ENCODE results near the gene ADAMTS17.
A peak's percentile ranks its signal among the peaks of the same experiment; 100 is the strongest.
"Not testable (repeated sequence)": the region's sequence is repeated elsewhere in the genome, so short reads cannot be mapped to it uniquely, and the experiment has no call there.

ADAMTS17 gene

DNA sequence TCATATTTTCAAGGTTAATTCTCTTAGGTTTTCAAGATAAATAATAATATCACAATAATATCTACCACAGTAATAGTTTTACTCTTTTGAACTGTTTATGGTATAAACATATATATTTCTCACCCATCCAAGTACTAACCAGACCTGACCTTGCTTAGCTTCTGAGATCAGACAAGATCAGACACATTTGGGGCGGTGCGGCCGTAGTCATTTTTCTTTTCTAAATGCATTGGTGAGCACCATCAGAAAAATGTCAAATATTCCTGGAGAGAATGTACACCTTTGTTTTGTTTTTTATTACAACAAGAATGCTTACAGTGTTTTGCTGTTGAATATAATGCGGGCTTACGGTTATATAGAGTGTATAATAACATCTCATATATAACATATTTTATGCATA, 267.8 kb downstream of the ADAMTS17 start:
- ChIA-PET POLR2A (no interaction called here), CTCF (no interaction called here)
- TF ChIP-seq, protein P1, sequence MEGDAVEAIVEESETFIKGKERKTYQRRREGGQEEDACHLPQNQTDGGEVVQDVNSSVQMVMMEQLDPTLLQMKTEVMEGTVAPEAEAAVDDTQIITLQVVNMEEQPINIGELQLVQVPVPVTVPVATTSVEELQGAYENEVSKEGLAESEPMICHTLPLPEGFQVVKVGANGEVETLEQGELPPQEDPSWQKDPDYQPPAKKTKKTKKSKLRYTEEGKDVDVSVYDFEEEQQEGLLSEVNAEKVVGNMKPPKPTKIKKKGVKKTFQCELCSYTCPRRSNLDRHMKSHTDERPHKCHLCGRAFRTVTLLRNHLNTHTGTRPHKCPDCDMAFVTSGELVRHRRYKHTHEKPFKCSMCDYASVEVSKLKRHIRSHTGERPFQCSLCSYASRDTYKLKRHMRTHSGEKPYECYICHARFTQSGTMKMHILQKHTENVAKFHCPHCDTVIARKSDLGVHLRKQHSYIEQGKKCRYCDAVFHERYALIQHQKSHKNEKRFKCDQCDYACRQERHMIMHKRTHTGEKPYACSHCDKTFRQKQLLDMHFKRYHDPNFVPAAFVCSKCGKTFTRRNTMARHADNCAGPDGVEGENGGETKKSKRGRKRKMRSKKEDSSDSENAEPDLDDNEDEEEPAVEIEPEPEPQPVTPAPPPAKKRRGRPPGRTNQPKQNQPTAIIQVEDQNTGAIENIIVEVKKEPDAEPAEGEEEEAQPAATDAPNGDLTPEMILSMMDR (IDR thresholded peaks at IDR 0.05; ENCODE audit: control extremely low read depth, extremely low read depth, low read depth, missing control alignments) = no peak
- DNase-seq (ENCODE audit: extremely low spot score) = no peak

DNA sequence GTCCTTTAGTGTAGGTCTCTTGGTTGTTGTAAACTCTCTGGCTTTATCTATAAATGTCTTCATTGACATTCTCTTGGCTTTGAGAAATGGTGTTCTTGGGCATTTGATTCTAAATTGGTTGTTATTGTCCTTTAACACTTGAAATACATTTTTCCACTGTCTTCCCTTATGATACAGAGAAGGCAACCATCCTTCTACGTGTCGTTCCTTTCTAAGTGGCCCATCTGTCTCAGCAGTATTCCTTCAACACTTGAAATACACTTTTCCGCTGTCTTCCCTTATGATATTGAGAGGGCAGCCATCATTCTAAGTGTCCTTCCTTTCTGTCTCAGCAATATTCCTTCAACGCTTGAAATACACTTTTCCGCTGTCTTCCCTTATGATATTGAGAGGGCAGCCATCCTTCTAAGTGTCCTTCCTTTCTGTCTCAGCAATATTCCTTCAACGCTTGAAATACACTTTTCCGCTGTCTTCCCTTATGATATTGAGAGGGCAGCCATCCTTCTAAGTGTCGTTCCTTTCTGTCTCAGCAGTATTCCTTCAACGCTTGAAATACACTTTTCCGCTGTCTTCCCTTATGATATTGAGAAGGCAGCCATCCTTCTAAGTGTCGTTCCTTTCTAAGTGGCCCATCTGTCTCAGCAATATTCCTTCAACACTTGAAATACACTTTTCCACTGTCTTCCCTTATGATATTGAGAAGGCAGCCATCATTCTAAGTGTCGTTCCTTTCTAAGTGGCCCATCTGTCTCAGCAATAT, 275.1 kb downstream of the ADAMTS17 start:
- POLR2A ChIA-PET; DNase-seq (ENCODE audit: extremely low spot score); CTCF ChIA-PET: not testable (repeated sequence)

DNA sequence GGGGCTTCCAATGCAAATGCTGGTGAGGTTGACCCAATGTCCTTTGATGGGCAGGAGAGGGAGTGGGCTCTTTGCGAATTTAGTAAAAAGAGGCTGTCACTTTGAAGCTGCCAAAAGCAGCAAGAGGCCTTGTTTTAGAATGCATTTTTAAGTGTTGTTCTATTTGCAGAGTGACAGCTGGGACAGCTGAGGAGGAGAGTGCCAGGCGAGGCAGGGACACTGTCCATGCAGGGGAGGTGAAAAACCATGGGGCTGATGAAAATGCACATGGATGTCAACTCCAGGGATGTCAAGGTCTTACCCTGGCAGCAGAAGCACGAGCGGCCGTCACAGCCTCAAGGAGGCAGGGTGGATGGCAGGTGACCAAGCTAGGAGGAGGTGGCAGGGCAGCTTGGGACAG, 279.8 kb downstream of the ADAMTS17 start:
- peak; percentile 4 for DNase-seq (ENCODE audit: extremely low spot score)
- ChIA-PET CTCF (no interaction called here), POLR2A (no interaction called here)
- TF ChIP-seq, protein P1 (IDR thresholded peaks at IDR 0.05; ENCODE audit: control extremely low read depth, extremely low read depth, low read depth, missing control alignments) = no peak

DNA sequence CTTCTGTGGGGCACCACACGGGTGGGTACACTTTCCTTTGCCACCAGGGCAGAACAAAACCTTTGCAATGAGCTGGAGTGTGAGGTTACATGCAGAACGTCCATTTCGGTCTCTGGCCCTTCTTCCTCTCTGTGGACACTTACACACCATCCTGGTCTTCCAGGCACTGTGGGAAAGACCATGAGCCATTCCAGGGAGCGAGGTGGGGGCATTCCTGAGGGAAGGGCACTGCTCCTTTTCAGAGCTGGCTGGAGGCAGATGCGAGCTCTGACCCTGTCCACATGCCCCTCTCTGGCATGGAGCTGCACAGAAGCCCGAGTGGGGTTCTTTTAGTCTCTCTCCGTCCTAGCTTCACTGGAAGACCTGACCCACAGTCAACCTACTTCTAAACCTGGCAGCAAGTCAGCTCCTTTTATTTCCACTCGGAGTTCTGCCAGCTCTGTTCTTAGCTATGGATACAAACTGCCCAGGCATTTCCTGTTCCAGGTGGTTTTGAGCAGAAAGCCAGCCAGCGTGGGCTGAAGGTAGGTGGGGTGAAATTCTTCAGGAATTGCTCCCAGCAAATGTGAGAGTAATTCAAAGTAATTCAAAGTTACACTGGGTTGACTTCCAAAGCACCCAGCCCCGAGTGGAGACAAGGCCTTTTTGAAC, 281.4 kb downstream of the ADAMTS17 start:
- DNase-seq (ENCODE audit: extremely low spot score) = peak; percentile 4
- TF ChIP-seq, protein P1 (IDR thresholded peaks at IDR 0.05; ENCODE audit: control extremely low read depth, extremely low read depth, low read depth, missing control alignments) = no peak
- CTCF ChIA-PET = no interaction called here
- POLR2A ChIA-PET = no interaction called here

DNA sequence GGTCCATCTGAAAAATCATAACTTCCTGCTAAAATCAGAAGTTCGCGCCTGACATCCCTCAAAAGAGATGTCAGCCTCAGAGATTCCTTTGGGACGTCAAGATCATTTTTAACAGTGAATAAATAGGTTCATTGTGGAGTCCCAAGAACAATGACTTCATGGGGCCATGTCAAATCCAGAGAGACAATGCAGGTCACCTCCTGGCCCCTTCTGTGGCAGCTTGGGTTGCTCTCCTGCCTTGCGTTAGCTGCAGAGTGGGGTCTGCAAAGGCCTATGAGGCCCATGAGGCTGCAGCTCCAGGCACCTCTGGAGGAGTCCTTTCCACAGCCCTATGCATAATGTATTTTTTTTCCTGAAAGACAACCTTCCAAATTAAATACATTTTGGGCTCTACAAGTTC, 282.3 kb downstream of the ADAMTS17 start:
- POLR2A ChIA-PET = no interaction called here
- TF ChIP-seq, protein P1 (IDR thresholded peaks at IDR 0.05; ENCODE audit: control extremely low read depth, extremely low read depth, low read depth, missing control alignments) = no peak
- CTCF ChIA-PET = no interaction called here
- DNase-seq (ENCODE audit: extremely low spot score) = no peak

DNA sequence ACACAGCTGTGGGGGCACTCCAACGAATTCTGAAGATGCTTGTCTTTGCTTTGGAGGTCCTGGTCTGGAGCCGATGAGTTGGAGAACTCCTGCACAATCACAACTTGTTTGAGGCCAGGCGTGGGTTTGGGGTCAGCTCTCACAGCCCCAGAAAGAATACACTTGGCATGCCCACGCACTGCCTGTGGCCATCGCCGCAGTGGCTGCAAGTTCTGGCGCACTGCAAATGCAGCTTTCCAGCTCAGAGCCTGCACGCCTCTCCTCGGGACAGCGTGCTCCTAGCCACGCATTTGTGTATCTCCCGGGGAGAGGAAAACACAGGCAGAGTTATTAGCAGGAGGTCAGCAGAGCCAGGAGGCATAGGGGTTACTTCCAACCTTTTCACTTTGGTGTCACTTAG, 282.7 kb downstream of the ADAMTS17 start:
- TF ChIP-seq, protein P1 (IDR thresholded peaks at IDR 0.05; ENCODE audit: control extremely low read depth, extremely low read depth, low read depth, missing control alignments) = no peak
- ChIA-PET CTCF (no interaction called here), POLR2A (no interaction called here)
- DNase-seq (ENCODE audit: extremely low spot score) = no peak

DNA sequence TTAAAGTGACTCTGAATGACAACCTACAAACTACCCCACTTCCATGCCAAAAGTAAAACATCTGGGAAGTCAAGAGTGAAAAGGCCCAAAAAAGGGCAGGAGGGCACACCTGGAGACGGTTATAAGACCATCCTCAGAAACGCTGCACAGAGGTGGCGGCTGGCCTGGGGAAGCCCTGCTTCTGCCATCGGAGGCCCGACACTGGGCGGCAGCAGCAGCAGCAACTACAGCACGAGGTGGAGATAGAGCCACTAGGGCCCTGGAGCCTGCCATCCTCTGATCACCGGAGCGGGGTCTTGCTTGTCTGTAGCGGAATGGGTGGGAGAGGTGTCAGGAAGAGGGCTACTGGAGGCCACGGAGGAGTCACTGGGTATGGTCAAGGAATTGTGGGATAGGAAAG, 283.3 kb downstream of the ADAMTS17 start:
- DNase-seq (ENCODE audit: extremely low spot score) = peak; percentile 5
- TF ChIP-seq, protein P1 (IDR thresholded peaks at IDR 0.05; ENCODE audit: control extremely low read depth, extremely low read depth, low read depth, missing control alignments) = no peak
- CTCF ChIA-PET = no interaction called here
- POLR2A ChIA-PET = no interaction called here

Measured in GM10248 (cell line).